Measurements from ENCODE around the gene ATG16L2. TPM values are rescaled to one million over a fixed set of nuclear protein-coding genes. Genes with fewer than 3 reads are reported as not detected.

ATG16L2 gene
- polyA plus RNA-seq (ENCODE audit: insufficient read length in 12 of 12), result 10 to 100 TPM in 11 of 12 donors, not detected in 1; 11.5 to 51.0 (median 15.1) TPM
- long read RNA-seq, donor 1, partial matches to known transcripts, result 0 of 4 reads
- long read RNA-seq, donor 1, other reads (novel, unspliced or antisense), result 0 of 4 reads
- long read RNA-seq, donor 2, partial matches to known transcripts, result 0 of 3 reads
- long read RNA-seq, donor 2, other reads (novel, unspliced or antisense), result 0 of 3 reads
- long read RNA-seq, donor 3, partial matches to known transcripts, result 0 of 2 reads
- long read RNA-seq, donor 3, other reads (novel, unspliced or antisense), result 0 of 2 reads
- long read RNA-seq, donor 4, result 0 reads
- long read RNA-seq, donor 5, result 0 reads
- long read RNA-seq, donor 6, partial matches to known transcripts, result 0 of 3 reads
- long read RNA-seq, donor 6, other reads (novel, unspliced or antisense), result 0 of 3 reads
- long read RNA-seq, donor 7, partial matches to known transcripts, result 0 of 2 reads
- long read RNA-seq, donor 7, other reads (novel, unspliced or antisense), result 0 of 2 reads
- long read RNA-seq, donor 8, transcript ATG16L2-214 (3 exons, 1,492 nt), result major isoform, 7 of 8 reads
- long read RNA-seq, donor 8, partial matches to known transcripts, result 0 of 8 reads
- long read RNA-seq, donor 8, other reads (novel, unspliced or antisense), result 0 of 8 reads
- long read RNA-seq, donor 9, partial matches to known transcripts, result 0 of 2 reads
- long read RNA-seq, donor 9, other reads (novel, unspliced or antisense), result 0 of 2 reads
- long read RNA-seq, donor 10, partial matches to known transcripts, result 0 of 2 reads
- long read RNA-seq, donor 10, other reads (novel, unspliced or antisense), result 0 of 2 reads
- long read RNA-seq, donor 11, partial matches to known transcripts, result 0 of 2 reads
- long read RNA-seq, donor 11, other reads (novel, unspliced or antisense), result 0 of 2 reads

- peak; percentile 65 for DNase-seq
Measured at GRCh38 chr11:72814286-72815109, at the start of gene ATG16L2. Gene ATG16L2 (plus strand): TSS chr11:72814411. CDS start chr11:72814446, 35 bp downstream.

GRCh38 chr11:72764503-72764902 is 49.7 kb upstream of the ATG16L2 start:
- no peak for DNase-seq

- DNase-seq, result no peak
Measured at GRCh38 chr11:72766152-72766902, 47.9 kb upstream of the ATG16L2 start.

GRCh38 chr11:72767203-72768062 is 46.8 kb upstream of the ATG16L2 start:
- no peak for DNase-seq

GRCh38 chr11:72768581-72768980 is 45.6 kb upstream of the ATG16L2 start:
- DNase-seq, result no peak

GRCh38 chr11:72769680-72770079 is 44.5 kb upstream of the ATG16L2 start:
- no peak for DNase-seq

- no peak for DNase-seq
Measured at GRCh38 chr11:72770799-72771198, 43.4 kb upstream of the ATG16L2 start.

- no peak for DNase-seq
Measured at GRCh38 chr11:72771507-72771906, 42.7 kb upstream of the ATG16L2 start.

- no peak for DNase-seq
Measured at GRCh38 chr11:72772059-72772458, 42.2 kb upstream of the ATG16L2 start.

- peak; percentile 82 for DNase-seq
Measured at GRCh38 chr11:72773291-72773690, 40.9 kb upstream of the ATG16L2 start.

- DNase-seq, result no peak
Measured at GRCh38 chr11:72773696-72774095, 40.5 kb upstream of the ATG16L2 start.

GRCh38 chr11:72774499-72774898 is 39.7 kb upstream of the ATG16L2 start:
- no peak for DNase-seq

GRCh38 chr11:72775288-72776110 is 38.7 kb upstream of the ATG16L2 start:
- no peak for DNase-seq

GRCh38 chr11:72776117-72776843 is 37.9 kb upstream of the ATG16L2 start:
- DNase-seq, result no peak

GRCh38 chr11:72776844-72777754 is 37.1 kb upstream of the ATG16L2 start:
- no peak for DNase-seq

GRCh38 chr11:72777755-72778278 is 36.4 kb upstream of the ATG16L2 start:
- DNase-seq, result no peak

Data from muscle of arm (tissue), 14 donors.